HCT116 (cell line): ENCODE results near the gene DRICH1. TPM values are rescaled to one million over a fixed set of nuclear protein-coding genes. Genes with fewer than 3 reads are reported as not detected.

Source experiments
- ATAC-seq: fragments of 200-7000 bp; cut with Tn5 transposase; 2 replicates; pipeline ENCODE4 v1.9.1; 2020; ENCODE audit warnings: mild to moderate bottlenecking, moderate library complexity
- BruUV-seq: library from RNA; stranded (reverse); fragments of 400-500 nt; replicated peaks from 2 replicates; lab custom pipeline; 2021; lab: Mats Ljungman, UMichigan
- CTCF ChIA-PET: fragments of 300-600 bp; sonication (Branson Sonifier 250); formaldehyde crosslinking; loops from one replicate; lab custom pipeline; 2021; ENCODE audit warnings: antibody characterized with exemption; lab: Charles Lee
- POLR2A ChIA-PET: fragments of 300-600, 350-600 bp; sonication (Branson Sonifier 250); formaldehyde crosslinking; loops from one replicate; lab custom pipeline; 2021; ENCODE audit warnings: antibody characterized with exemption; lab: Charles Lee
- RAD21 ChIA-PET, 2 experiments: fragments of 300-600 bp; sonication (Branson Sonifier 250); formaldehyde crosslinking; loops; one replicate each; lab custom pipeline; 2023; ENCODE audit warnings: low total read pairs in 2 of 2; ENCODE audit not compliant: uncharacterized antibody in 2 of 2, unreplicated experiment in 2 of 2, low non-redundant PET in 1 of 2; lab: Charles Lee
- DNase-seq: peaks from one replicate; pipeline ENCODE4 v3.0.0-alpha.2; 2010; ENCODE audit warnings: low read depth, low spot score
- H2AFZ ChIP-seq: fragments of 200-600 bp; shearing (Covaris generic), sonication (generic); 2 replicates; pipeline ENCODE4 v1.6.1; 2017; ENCODE audit warnings: low read depth, mixed run types, mixed read lengths, antibody characterized with exemption, low read length; ENCODE audit not compliant: poor library complexity, severe bottlenecking
- H3K27ac ChIP-seq: 2 replicates; pipeline ENCODE4 v1.5.1; 2012; ENCODE audit warnings: low read depth, low read length
- H3K27me3 ChIP-seq: fragments of 200-600 bp; sonication (generic); 2 replicates; pipeline ENCODE4 v1.6.1; 2016; ENCODE audit warnings: mixed run types, low read length, mixed read lengths; ENCODE audit not compliant: insufficient read depth
- H3K36me3 ChIP-seq, 2 experiments: fragments of 200-500 bp in 1 of 2; fragments of 200-600 bp in 1 of 2; sonication (Bioruptor generic) in 1 of 2; sonication (generic) in 1 of 2; 2 replicates each; pipeline versions ENCODE4 v1.5.1 to v1.6.1; 2014 to 2016; ENCODE audit warnings: low read length in 2 of 2, inconsistent platforms in 1 of 2, mixed read lengths in 1 of 2, mixed run types in 1 of 2; ENCODE audit not compliant: insufficient read depth in 2 of 2, control insufficient read depth in 1 of 2
- H3K4me1 ChIP-seq, 2 experiments: fragments of 200-600 bp in 1 of 2; sonication (generic) in 1 of 2; 2 replicates each; pipeline versions ENCODE4 v1.5.1 to v1.6.1; 2012 to 2017; ENCODE audit warnings: low read length in 2 of 2, inconsistent platforms in 1 of 2, mild to moderate bottlenecking in 1 of 2, mixed read lengths in 1 of 2, mixed run types in 1 of 2, moderate library complexity in 1 of 2; ENCODE audit not compliant: insufficient read depth in 2 of 2, control insufficient read depth in 1 of 2
- H3K4me2 ChIP-seq: fragments of 200-600 bp; sonication (generic); 2 replicates; pipeline ENCODE4 v1.6.1; 2017; ENCODE audit warnings: mixed run types, low read length, mixed read lengths
- H3K4me3 ChIP-seq, 2 experiments: fragments of 200-600 bp in 1 of 2; sonication (generic) in 1 of 2; replicated peaks in 1 of 2; 2 replicates each; pipeline ENCODE4 v1.5.1; 2011 to 2016; ENCODE audit warnings: low read length in 2 of 2, control low read depth in 1 of 2, low read depth in 1 of 2, mild to moderate bottlenecking in 1 of 2, mixed read lengths in 1 of 2, mixed run types in 1 of 2
- H3K79me2 ChIP-seq: fragments of 200-600 bp; sonication (generic); 2 replicates; pipeline ENCODE4 v1.6.1; 2017; ENCODE audit warnings: mild to moderate bottlenecking, mixed run types, low read length, moderate library complexity, mixed read lengths; ENCODE audit not compliant: insufficient read depth
- H3K9ac ChIP-seq: fragments of 200-600 bp; sonication (generic); 2 replicates; pipeline ENCODE4 v1.6.1; 2016; ENCODE audit warnings: low read length, mixed read lengths
- H3K9me2 ChIP-seq: fragments of 200-600 bp; sonication (generic), shearing (Covaris generic); 2 replicates; pipeline ENCODE4 v1.6.1; 2017; ENCODE audit warnings: mixed run types, mild to moderate bottlenecking, moderate library complexity; ENCODE audit not compliant: insufficient read depth
- H3K9me3 ChIP-seq, 2 experiments: fragments of 200-500 bp in 1 of 2; fragments of 200-600 bp in 1 of 2; sonication (Bioruptor generic) in 1 of 2; sonication (generic) in 1 of 2; 2 replicates each; pipeline ENCODE4 v1.6.1; 2014 to 2017; ENCODE audit warnings: low read length in 2 of 2, mixed read lengths in 2 of 2, inconsistent platforms in 1 of 2, low read depth in 1 of 2, mild to moderate bottlenecking in 1 of 2, mixed run types in 1 of 2, moderate library complexity in 1 of 2; ENCODE audit not compliant: control insufficient read depth in 1 of 2, insufficient read depth in 1 of 2
- H4K20me1 ChIP-seq: fragments of 200-600 bp; sonication (generic), shearing (Covaris generic); 2 replicates; pipeline ENCODE4 v1.6.1; 2017; ENCODE audit warnings: mixed run types, mild to moderate bottlenecking, moderate library complexity; ENCODE audit not compliant: insufficient read depth
- ATF3 ChIP-seq: IDR thresholded peaks from 2 replicates; pipeline ENCODE4 v1.6.1; 2012
- CBX3 ChIP-seq: IDR thresholded peaks from 2 replicates; pipeline ENCODE4 v1.6.1; 2012; ENCODE audit warnings: low read depth
- CEBPB ChIP-seq: IDR thresholded peaks from 2 replicates; pipeline ENCODE4 v1.6.1; 2012; ENCODE audit warnings: low read depth
- POLR2AphosphoS5 ChIP-seq: IDR thresholded peaks from 2 replicates; pipeline ENCODE4 v1.6.1; 2011; ENCODE audit warnings: mild to moderate bottlenecking, low read depth, low read length, moderate library complexity
- SP1 ChIP-seq: IDR thresholded peaks from 2 replicates; pipeline ENCODE4 v1.6.1; 2012; ENCODE audit warnings: low read depth
- SRF ChIP-seq: IDR thresholded peaks from 2 replicates; pipeline ENCODE4 v1.6.1; 2012; ENCODE audit warnings: low read depth
- TCF7L2 ChIP-seq: IDR thresholded peaks from 2 replicates; pipeline ENCODE4 v1.7.0; 2011; ENCODE audit warnings: borderline replicate concordance, inconsistent platforms; ENCODE audit not compliant: insufficient read depth, insufficient read length; ENCODE audit errors: extremely low read depth
- YY1 ChIP-seq: IDR thresholded peaks from 2 replicates; pipeline ENCODE4 v1.6.1; 2011; ENCODE audit warnings: low read length, low read depth, moderate library complexity, mild to moderate bottlenecking; ENCODE audit not compliant: insufficient replicate concordance; ENCODE audit errors: extremely low read depth
- ZBTB33 ChIP-seq: IDR thresholded peaks from 2 replicates; pipeline ENCODE4 v1.6.1; 2011; ENCODE audit warnings: mild to moderate bottlenecking, low read length, moderate library complexity; ENCODE audit not compliant: insufficient replicate concordance; ENCODE audit errors: extremely low read depth
- ZNF274 ChIP-seq: fragments of 200-500 bp; sonication (Bioruptor generic); IDR thresholded peaks from 2 replicates; pipeline ENCODE4 v1.6.1; 2014; ENCODE audit warnings: mild to moderate bottlenecking, low read depth, low read length, inconsistent platforms
- intact Hi-C: fragments of 100-400 bp; cut with micrococcal nuclease; formaldehyde crosslinking; loops from 2 replicates; pipeline ENCODE4 v1.10.0; 2022
- total RNA-seq: library from RNA; stranded (reverse); gene quantifications from one replicate; pipeline ENCODE4 v1.2.1, GENCODE V29; 2021; ENCODE audit not compliant: unreplicated experiment

The DRICH1 gene
- total RNA-seq, 1 experiment from 2014 or later: 0.44 TPM

GRCh38 chr22:23576681-23577080, 55.4 kb downstream of the DRICH1 start:
- TF ChIP-seq ZNF274 (no peak), CEBPB (no peak), ZBTB33 (no peak), SP1 (no peak), YY1 (no peak), CBX3 (no peak), ATF3 (no peak), POLR2AphosphoS5 (no peak), TCF7L2 (no peak), SRF (no peak)
- no TSS peak for BruUV-seq
- Histone ChIP-seq H3K4me2 (no peak overlapping the region), H3K27me3 (no peaks in the 10 kb centered on the region), H3K36me3 (no peaks in the 10 kb centered on the region), H2AFZ (no peak overlapping the region), H3K9me3 (no peaks in the 10 kb centered on the region), H3K27ac (no peak overlapping the region), H3K79me2 (no peaks in the 10 kb centered on the region), H3K4me3 (no peak overlapping the region), H4K20me1 (no peaks in the 10 kb centered on the region), H3K4me1 (no peaks in the 10 kb centered on the region), H3K9ac (no peak overlapping the region), H3K9me2 (no peaks in the 10 kb centered on the region)
- ChIA-PET CTCF (interaction anchor here (1.0 kb wide), 1 partner anchor 15 kb away, joined by 3 read pairs; no protein-coding TSS in a partner anchor), POLR2A (no interaction called here), RAD21 (no interaction called here)
- DNase-seq: no peak
- no peak for ATAC-seq
- intact Hi-C loops: no loop called here
